Upper lobe of right lung (tissue), 1 donor: ENCODE data around the gene SSB. TPM values are rescaled to one million over a fixed set of nuclear protein-coding genes. Genes with fewer than 3 reads are reported as not detected.

Experiments used
- ATAC-seq: fragments of 200-7000 bp; cut with Tn5 transposase; one replicate; pipeline ENCODE4 v1.9.1; 2020; ENCODE audit warnings: mild to moderate bottlenecking, moderate library complexity
- DNase-seq: peaks from one replicate; pipeline ENCODE4 v3.0.0-alpha.2; 2020
- H3K27ac ChIP-seq: fragments of 200-600 bp; one replicate; pipeline ENCODE4 v1.8.0; 2022
- H3K27me3 ChIP-seq: fragments of 200-600 bp; one replicate; pipeline ENCODE4 v1.8.0; 2022; ENCODE audit warnings: mild to moderate bottlenecking
- H3K36me3 ChIP-seq: fragments of 200-600 bp; one replicate; pipeline ENCODE4 v1.8.0; 2022
- H3K4me1 ChIP-seq: fragments of 200-600 bp; one replicate; pipeline ENCODE4 v1.8.0; 2022
- H3K4me3 ChIP-seq: fragments of 200-600 bp; one replicate; pipeline ENCODE4 v1.8.0; 2022; ENCODE audit warnings: mild to moderate bottlenecking
- H3K9me3 ChIP-seq: fragments of 200-600 bp; one replicate; pipeline ENCODE4 v1.8.0; 2022
- intact Hi-C: fragments of 100-400 bp; cut with DNase I; formaldehyde crosslinking; loops from one replicate; pipeline ENCODE4 v1.11.0; 2022
- total RNA-seq: library from RNA; stranded (reverse); fragmentation: NEBNext Ultra II Directional; extraction: Animal tissue kit (Norgen Biotek cat#: 25700); gene quantifications from one replicate; pipeline ENCODE4 v1.2.1, GENCODE V29; 2021
- TF ChIP-seq, protein P1 (sequence below): fragments of 200-600 bp; IDR thresholded peaks from one replicate; pipeline ENCODE4 v1.8.0; 2022; ENCODE audit warnings: antibody characterized with exemption
- donor health status: DM: no; HTN: yes; CAD: no; lungs with severe emphysema.

The SSB gene
- total RNA-seq, 1 donor from 2014 or later = 70.7 TPM

GRCh38 chr2:169822036-169822435, 23.4 kb downstream of the SSB start:
- peaks cover 22% of the 10 kb centered on the region for H3K4me1 ChIP-seq
- ATAC-seq (no peak), DNase-seq (no peak)
- H3K27ac ChIP-seq = no peak overlapping the region
- H3K9me3 ChIP-seq = no peaks in the 10 kb centered on the region
- intact Hi-C loops = no loop called here
- H3K27me3 ChIP-seq = no peaks in the 10 kb centered on the region
- H3K4me3 ChIP-seq = no peak overlapping the region
- TF ChIP-seq, protein P1, sequence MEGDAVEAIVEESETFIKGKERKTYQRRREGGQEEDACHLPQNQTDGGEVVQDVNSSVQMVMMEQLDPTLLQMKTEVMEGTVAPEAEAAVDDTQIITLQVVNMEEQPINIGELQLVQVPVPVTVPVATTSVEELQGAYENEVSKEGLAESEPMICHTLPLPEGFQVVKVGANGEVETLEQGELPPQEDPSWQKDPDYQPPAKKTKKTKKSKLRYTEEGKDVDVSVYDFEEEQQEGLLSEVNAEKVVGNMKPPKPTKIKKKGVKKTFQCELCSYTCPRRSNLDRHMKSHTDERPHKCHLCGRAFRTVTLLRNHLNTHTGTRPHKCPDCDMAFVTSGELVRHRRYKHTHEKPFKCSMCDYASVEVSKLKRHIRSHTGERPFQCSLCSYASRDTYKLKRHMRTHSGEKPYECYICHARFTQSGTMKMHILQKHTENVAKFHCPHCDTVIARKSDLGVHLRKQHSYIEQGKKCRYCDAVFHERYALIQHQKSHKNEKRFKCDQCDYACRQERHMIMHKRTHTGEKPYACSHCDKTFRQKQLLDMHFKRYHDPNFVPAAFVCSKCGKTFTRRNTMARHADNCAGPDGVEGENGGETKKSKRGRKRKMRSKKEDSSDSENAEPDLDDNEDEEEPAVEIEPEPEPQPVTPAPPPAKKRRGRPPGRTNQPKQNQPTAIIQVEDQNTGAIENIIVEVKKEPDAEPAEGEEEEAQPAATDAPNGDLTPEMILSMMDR = no peak
- peaks cover 4% of the 10 kb centered on the region for H3K36me3 ChIP-seq

DNA sequence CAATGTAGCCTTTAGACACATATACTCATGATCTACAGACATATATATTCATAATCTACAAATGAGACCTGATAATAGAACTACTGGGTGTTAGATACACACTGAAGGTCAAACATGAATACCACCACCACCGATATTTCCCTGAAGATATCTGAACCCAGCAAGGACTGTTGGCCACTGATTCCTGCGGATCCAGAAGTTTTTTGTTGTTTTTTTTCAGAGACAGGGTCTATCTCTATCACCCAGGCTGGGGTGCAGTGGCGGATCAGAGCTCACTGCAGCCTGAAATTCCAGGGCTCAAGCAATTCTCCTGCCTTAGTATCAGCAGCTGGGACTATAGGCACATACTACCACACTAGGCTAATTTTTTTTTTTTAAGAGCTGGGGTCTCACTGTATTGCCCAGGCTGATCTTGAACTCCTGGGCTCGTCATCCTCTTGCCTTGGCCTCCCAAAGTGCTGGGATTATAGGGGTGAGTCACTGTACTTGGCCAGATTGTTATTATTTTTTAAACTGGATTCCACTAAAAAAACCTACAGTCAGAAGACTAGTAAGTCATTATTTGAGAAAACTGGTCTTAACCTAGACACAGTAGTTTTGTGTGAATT, 24.2 kb downstream of the SSB start:
- H3K27me3 ChIP-seq = no peaks in the 10 kb centered on the region
- TF ChIP-seq, protein P1 = no peak
- no peak for DNase-seq
- H3K9me3 ChIP-seq = no peaks in the 10 kb centered on the region
- H3K36me3 ChIP-seq = no peaks in the 10 kb centered on the region
- peaks cover 23% of the 10 kb centered on the region for H3K4me1 ChIP-seq
- no peak overlapping the region for H3K4me3 ChIP-seq
- no peak for ATAC-seq
- intact Hi-C loops = no loop called here
- no peak overlapping the region for H3K27ac ChIP-seq

- H3K4me3 ChIP-seq = peak overlapping the region; percentile 89
- H3K4me1 ChIP-seq = peaks cover 27% of the 10 kb centered on the region
- TF ChIP-seq, protein P1 = no peak
- H3K9me3 ChIP-seq = no peaks in the 10 kb centered on the region
- no peaks in the 10 kb centered on the region for H3K27me3 ChIP-seq
- peak overlapping the region; percentile 85 for H3K27ac ChIP-seq
- no peak for DNase-seq
- intact Hi-C loops = no loop called here
- no peaks in the 10 kb centered on the region for H3K36me3 ChIP-seq
- ATAC-seq = no peak
Observed at GRCh38 chr2:169823996-169824372, 25.3 kb downstream of the SSB start.

DNA sequence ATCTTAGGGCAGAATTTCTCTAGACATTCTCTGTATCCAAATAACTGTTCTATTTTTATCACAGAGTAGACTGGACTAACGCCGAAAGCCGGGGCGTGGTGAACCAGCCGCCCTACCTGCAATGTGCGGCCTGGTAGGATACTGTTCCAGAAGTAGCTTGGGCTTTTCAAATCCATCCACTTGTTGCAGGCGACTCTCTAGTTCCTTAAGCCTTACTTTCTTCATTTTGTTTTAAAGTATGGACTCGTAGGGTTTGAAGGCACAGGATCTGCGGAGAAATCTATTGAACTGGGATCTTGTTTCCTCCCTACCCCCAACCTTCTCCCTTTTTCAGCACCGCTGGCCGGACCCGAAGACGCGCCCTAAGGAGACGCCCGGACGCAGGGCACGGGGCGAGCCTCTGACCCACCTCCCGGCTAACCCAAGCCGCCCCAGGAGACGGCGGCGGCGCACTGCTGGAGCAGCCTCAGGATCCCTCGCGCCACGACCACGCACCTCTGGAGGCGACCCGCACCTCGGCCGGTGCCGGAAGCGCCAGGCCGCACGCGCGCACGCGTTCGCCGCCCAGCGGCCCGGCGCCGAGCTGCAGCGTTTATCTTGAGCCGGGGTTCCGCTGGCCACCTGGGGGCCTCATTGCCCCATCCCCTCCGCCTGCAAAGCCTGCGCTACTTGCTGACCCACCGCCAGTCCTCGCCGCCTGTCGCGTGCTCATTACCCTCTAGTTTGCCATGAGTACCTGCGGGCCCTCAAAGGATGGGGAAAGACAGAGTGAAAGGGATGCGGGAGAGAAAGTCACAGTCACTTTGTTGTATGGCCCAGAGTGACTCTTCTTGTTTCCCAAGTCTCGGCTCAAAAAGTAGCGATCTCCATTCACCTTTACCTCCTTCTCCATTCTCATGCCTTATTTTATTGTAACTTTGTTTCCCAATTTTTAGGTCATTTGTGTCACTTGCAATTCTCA, 26.0 kb downstream of the SSB start, which contains the start of gene METTL5:
Gene METTL5, minus strand, starts transcription at position 533 of the 961 bp plus-strand sequence. Its CDS starts 308 bp downstream, at position 225.
- Histone ChIP-seq H3K27ac (peak within 1 kb of the TSS; percentile 85), H3K36me3 (no peaks in the 10 kb centered on the region), H3K27me3 (no peaks in the 10 kb centered on the region), H3K4me3 (peak within 1 kb of the TSS; percentile 89), H3K4me1 (peaks cover 34% of the 10 kb centered on the region), H3K9me3 (no peaks in the 10 kb centered on the region)
- TF ChIP-seq, protein P1 = peak; percentile 94
- ATAC-seq = peak; percentile 90
- peak; percentile 92 for DNase-seq
- intact Hi-C loops = no loop called here

- H3K4me1 ChIP-seq = peaks cover 39% of the 10 kb centered on the region
- ATAC-seq (peak; percentile 92), DNase-seq (peak; percentile 97)
- no peaks in the 10 kb centered on the region for H3K36me3 ChIP-seq
- H3K9me3 ChIP-seq = no peaks in the 10 kb centered on the region
- peak within 1 kb of the TSS; percentile 94 for H3K4me3 ChIP-seq
- intact Hi-C loops = no loop called here
- H3K27me3 ChIP-seq = no peaks in the 10 kb centered on the region
- TF ChIP-seq, protein P1 = no peak
- peak within 1 kb of the TSS; percentile 84 for H3K27ac ChIP-seq
Observed at GRCh38 chr2:169827272-169828140, 28.8 kb downstream of the SSB start, which contains the start of gene UBR3. UBR3 (plus strand) TSS chr2:169827454; CDS start chr2:169827508, 54 bp downstream.
